CD4-positive, alpha-beta T cell treated with Interleukin-2 at 100 ng/mL for 4 hours (primary cell): ENCODE measurements around the gene INHBC.
A peak's percentile ranks its signal among the peaks of the same experiment; 100 is the strongest.

Source experiments
- DNase-seq: peaks from one replicate; pipeline ENCODE4 v3.0.0-alpha.2; 2020; ENCODE audit warnings: low spot score

INHBC gene

GRCh38 chr12:57454566-57455373, 20.2 kb downstream of the INHBC start, which contains the start of gene INHBE:
TSS of gene INHBE (plus strand) at chr12:57455307. CDS start at chr12:57455537, 230 bp downstream.
- DNase-seq, result no peak

GRCh38 chr12:57455374-57456144, 21.0 kb downstream of the INHBC start:
- no peak for DNase-seq

DNA sequence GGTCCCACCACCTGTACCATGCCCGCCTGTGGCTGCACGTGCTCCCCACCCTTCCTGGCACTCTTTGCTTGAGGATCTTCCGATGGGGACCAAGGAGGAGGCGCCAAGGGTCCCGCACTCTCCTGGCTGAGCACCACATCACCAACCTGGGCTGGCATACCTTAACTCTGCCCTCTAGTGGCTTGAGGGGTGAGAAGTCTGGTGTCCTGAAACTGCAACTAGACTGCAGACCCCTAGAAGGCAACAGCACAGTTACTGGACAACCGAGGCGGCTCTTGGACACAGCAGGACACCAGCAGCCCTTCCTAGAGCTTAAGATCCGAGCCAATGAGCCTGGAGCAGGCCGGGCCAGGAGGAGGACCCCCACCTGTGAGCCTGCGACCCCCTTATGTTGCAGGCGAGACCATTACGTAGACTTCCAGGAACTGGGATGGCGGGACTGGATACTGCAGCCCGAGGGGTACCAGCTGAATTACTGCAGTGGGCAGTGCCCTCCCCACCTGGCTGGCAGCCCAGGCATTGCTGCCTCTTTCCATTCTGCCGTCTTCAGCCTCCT, 21.6 kb downstream of the INHBC start:
- DNase-seq, result peak; percentile 62

DNA sequence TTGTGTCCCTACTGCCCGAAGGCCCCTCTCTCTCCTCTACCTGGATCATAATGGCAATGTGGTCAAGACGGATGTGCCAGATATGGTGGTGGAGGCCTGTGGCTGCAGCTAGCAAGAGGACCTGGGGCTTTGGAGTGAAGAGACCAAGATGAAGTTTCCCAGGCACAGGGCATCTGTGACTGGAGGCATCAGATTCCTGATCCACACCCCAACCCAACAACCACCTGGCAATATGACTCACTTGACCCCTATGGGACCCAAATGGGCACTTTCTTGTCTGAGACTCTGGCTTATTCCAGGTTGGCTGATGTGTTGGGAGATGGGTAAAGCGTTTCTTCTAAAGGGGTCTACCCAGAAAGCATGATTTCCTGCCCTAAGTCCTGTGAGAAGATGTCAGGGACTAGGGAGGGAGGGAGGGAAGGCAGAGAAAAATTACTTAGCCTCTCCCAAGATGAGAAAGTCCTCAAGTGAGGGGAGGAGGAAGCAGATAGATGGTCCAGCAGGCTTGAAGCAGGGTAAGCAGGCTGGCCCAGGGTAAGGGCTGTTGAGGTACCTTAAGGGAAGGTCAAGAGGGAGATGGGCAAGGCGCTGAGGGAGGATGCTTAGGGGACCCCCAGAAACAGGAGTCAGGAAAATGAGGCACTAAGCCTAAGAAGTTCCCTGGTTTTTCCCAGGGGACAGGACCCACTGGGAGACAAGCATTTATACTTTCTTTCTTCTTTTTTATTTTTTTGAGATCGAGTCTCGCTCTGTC, 22.3 kb downstream of the INHBC start:
- no peak for DNase-seq

DNA sequence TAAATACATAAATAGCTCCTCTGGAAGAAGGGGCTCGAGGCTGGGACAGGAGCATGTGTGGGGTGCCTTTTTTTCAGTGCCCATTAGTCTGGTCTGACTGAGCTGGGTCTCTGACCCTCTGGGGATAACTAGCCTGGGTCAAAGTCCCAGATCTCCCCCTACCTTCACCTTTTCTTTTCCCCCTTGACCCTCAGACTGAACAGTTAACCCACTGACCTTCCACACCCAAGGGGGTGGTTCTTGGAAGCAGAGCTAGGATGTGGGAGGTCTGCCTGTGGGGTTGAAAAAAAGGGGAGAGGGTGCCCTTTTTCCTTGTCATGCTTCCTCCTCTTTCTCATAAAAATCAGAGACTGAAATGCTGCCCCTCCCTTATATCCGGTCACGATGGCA, 24.1 kb downstream of the INHBC start:
- DNase-seq, result no peak

GRCh38 chr12:57459055-57459749, 24.6 kb downstream of the INHBC start:
- DNase-seq, result peak; percentile 95

GRCh38 chr12:57459750-57460467, 25.3 kb downstream of the INHBC start, which contains the start of gene GLI1:
TSS of gene GLI1 (plus strand) at chr12:57459785. CDS start at chr12:57463692, 3,907 bp downstream.
- DNase-seq, result no peak

- no peak for DNase-seq
Measured at GRCh38 chr12:57460468-57460784, 25.8 kb downstream of the INHBC start.

DNA sequence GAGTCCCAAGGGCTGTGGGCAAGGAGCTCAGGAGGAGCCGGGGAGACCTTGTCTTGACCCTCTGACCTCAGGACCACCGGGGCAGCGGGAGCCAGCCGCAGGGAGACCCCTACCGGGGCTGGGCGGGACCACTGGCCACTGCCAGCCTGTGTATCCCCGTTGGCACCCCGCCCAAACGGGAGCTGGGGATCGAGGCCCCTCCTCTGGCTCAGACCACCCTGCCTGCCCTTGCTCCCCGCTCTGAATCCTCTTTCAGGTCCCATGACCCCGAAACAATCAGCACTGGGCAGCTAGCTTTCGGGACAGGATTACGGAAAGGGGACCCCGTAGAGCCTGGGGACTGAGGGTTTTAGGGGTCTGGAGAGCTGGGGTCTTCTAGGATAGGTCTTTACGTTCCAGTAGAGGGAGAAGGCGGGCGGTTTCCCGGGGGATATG, 26.3 kb downstream of the INHBC start:
- DNase-seq, result no peak

GRCh38 chr12:57461276-57461916, 26.8 kb downstream of the INHBC start:
- DNase-seq, result no peak

DNA sequence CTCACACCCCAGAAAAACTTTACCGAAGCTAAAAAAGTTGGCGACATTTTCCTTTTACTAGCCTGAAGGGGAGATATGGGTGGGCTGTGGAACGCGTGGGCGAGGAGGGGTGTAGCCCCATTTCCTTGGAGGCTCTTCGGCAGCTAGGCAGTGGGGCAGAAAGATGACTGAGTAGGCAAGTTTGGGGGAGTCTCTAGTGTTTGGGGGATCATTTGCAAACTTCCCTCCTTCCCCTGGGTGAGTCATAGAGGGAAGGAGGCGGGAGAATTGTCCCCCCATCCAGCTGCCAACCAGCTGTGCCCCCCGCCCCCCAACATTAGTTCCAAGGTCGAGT, 27.3 kb downstream of the INHBC start:
- no peak for DNase-seq

- DNase-seq, result peak; percentile 92
Measured at GRCh38 chr12:57462251-57462911, 27.8 kb downstream of the INHBC start.

GRCh38 chr12:57462912-57463253, 28.3 kb downstream of the INHBC start:
- no peak for DNase-seq

DNA sequence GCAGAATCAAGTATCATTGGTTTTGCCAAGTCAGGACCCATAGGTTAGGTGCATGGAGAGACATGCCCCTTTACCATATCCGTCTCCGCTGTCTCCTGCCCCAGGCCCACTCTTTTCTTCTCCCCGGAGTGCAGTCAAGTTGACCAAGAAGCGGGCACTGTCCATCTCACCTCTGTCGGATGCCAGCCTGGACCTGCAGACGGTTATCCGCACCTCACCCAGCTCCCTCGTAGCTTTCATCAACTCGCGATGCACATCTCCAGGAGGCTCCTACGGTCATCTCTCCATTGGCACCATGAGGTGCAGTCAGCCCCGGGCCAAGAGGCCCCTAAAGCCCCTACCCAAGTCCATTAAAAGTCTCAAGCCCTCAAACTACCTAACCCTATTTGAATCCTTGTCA, 30.0 kb downstream of the INHBC start:
- no peak for DNase-seq

DNA sequence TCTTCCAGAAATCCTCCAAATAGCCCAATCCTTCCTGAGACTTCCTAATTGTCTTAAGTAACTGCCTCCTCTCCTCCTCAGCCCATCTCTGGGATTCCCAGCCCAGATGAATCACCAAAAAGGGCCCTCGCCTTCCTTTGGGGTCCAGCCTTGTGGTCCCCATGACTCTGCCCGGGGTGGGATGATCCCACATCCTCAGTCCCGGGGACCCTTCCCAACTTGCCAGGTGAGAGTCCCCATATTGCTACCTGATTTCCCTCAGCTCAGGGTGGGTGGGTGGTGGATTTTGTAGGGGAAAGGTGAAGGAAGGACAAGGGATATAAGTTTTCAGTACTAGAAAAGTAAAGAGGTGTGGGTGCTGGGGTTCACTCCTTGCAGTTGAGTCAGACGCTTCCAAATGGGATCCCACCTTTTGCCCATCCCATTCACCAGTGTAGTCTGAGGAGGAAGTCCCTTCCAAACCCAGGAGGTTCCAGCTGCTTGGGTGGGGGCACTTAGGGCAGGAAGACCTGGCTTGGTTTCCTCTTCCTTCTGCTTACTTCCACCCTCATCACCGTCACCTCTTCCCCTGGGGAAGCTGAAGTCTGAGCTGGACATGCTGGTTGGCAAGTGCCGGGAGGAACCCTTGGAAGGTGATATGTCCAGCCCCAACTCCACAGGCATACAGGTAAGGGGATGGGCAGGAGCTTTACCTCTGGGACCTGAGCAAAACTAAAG, 30.6 kb downstream of the INHBC start:
- DNase-seq, result no peak

DNA sequence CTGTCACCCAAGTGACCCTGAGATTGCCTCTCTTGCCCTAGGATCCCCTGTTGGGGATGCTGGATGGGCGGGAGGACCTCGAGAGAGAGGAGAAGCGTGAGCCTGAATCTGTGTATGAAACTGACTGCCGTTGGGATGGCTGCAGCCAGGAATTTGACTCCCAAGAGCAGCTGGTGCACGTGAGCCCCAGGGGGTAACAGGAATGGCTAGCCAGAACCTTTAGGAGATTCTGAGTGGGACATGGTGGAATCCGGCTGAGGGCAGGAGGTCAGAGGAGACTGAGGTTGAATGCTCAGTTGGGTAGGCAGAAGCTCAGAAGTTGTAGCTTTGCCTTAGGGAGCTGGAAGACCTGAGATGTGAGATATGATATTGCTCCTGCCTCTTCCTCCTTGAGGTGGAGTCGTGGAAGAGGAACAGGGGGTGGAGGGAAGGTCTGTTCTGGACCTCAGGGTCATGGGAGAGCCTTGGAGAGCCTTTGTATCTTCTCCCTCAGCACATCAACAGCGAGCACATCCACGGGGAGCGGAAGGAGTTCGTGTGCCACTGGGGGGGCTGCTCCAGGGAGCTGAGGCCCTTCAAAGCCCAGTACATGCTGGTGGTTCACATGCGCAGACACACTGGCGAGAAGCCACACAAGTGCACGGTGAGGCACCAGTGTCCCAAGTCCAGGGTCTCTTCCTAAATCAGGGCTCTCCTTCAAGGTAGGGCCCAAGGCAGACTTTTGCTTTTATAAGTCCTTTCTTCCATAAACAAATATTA, 31.3 kb downstream of the INHBC start:
- no peak for DNase-seq

DNA sequence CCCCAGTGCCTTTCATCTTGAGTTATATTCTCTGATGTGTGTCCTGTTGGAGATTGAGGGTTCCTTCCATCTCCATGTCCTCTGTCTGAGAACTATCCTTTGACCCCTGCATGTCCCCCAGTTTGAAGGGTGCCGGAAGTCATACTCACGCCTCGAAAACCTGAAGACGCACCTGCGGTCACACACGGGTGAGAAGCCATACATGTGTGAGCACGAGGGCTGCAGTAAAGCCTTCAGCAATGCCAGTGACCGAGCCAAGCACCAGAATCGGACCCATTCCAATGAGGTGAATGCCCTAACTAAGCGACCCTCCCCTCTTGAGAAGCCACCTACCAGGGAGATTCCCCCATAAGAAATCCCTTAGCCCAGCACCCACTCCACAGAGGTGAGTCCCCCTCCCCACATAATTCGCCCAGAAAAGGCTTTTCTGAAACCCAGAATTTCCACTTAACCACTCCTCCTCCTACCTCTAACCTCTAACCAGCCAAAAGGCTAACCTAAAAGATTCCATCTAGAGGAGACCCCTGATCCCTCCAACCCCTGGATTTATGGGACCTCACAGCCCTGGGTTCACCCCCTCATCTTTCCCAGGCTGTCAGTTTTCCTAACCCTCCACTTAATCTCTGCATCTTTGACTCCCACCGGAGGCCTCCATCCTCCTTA, 32.8 kb downstream of the INHBC start:
- no peak for DNase-seq

DNA sequence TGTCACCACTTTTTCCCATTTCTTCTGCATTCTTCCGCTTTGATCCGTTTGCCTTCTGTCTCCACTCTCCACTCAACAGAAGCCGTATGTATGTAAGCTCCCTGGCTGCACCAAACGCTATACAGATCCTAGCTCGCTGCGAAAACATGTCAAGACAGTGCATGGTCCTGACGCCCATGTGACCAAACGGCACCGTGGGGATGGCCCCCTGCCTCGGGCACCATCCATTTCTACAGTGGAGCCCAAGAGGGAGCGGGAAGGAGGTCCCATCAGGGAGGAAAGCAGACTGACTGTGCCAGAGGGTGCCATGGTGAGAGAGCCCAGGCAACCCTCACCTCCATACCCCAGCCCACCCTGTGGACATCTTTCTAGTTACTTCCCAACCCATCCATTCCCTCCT, 33.3 kb downstream of the INHBC start:
- no peak for DNase-seq
